Smooth muscle cell (in vitro differentiated cells): ENCODE results near the gene RGS2. TPM values are rescaled to one million over a fixed set of nuclear protein-coding genes. Genes with fewer than 3 reads are reported as not detected.

ENCODE experiments used
- DNase-seq: peaks from one replicate; lab custom pipeline; 2025; ENCODE audit not compliant: unreplicated experiment; lab: John Stamatoyannopoulos, UW
- H2AFZ ChIP-seq: fragments of 200-600 bp; sonication (generic); 2 replicates; pipeline ENCODE4 v1.6.0; 2016; ENCODE audit warnings: antibody characterized with exemption, low read depth, mild to moderate bottlenecking
- H3F3A ChIP-seq: fragments of 200-600 bp; sonication (generic); 2 replicates; pipeline ENCODE4 v1.6.0; 2017; ENCODE audit warnings: antibody characterized with exemption, low read depth
- H3K27ac ChIP-seq: fragments of 200-600 bp; sonication (generic); 2 replicates; pipeline ENCODE4 v1.5.1; 2016; ENCODE audit warnings: low read depth, mild to moderate bottlenecking
- H3K27me3 ChIP-seq: fragments of 200-600 bp; sonication (generic); 2 replicates; pipeline ENCODE4 v1.6.1; 2016; ENCODE audit warnings: low read depth, mild to moderate bottlenecking
- H3K36me3 ChIP-seq: fragments of 200-600 bp; sonication (generic); 2 replicates; pipeline ENCODE4 v1.5.1; 2016; ENCODE audit warnings: low read depth
- H3K4me1 ChIP-seq: fragments of 200-600 bp; sonication (generic); 2 replicates; pipeline ENCODE4 v1.5.1; 2016; ENCODE audit warnings: low read depth
- H3K4me2 ChIP-seq: fragments of 200-600 bp; sonication (generic); 2 replicates; pipeline ENCODE4 v1.6.0; 2016; ENCODE audit warnings: mild to moderate bottlenecking
- H3K4me3 ChIP-seq: fragments of 200-600 bp; sonication (generic); 2 replicates; pipeline ENCODE4 v1.5.1; 2016; ENCODE audit warnings: mild to moderate bottlenecking
- H3K79me2 ChIP-seq: fragments of 200-600 bp; sonication (generic); 2 replicates; pipeline ENCODE4 v1.6.0; 2016; ENCODE audit warnings: low read depth, mild to moderate bottlenecking
- H3K9ac ChIP-seq: fragments of 200-600 bp; sonication (generic); 2 replicates; pipeline ENCODE4 v1.6.0; 2016; ENCODE audit warnings: low read depth
- H3K9me3 ChIP-seq: fragments of 200-600 bp; sonication (generic); replicated peaks from 2 replicates; pipeline ENCODE4 v1.5.1; 2016; ENCODE audit warnings: low read depth
- H4K20me1 ChIP-seq: fragments of 200-600 bp; sonication (generic); 2 replicates; pipeline ENCODE4 v1.6.0; 2016; ENCODE audit warnings: low read depth
- CTCF ChIP-seq: fragments of 200-600 bp; sonication (generic); IDR thresholded peaks from 2 replicates; pipeline ENCODE4 v1.5.1; 2017; ENCODE audit warnings: borderline replicate concordance, mild to moderate bottlenecking, antibody characterized with exemption; ENCODE audit not compliant: insufficient read depth, poor library complexity, severe bottlenecking
- WGBS: methylation state at CpG from one replicate; pipeline ENCODE4 v1.1.7; 2016; ENCODE audit warnings: low lambda C conversion rate; 5-methylcytosine and 5-hydroxymethylcytosine counted together
- polyA plus RNA-seq: library from polyadenylated mRNA; unstranded; fragments of >200 nt; fragmentation: Nextera tagmentation; extraction: Ambion mirVana; gene quantifications from 2 replicates; pipeline ENCODE4 v1.2.1, GENCODE V29; 2016
- total RNA-seq: library from RNA; depleted of rRNA; stranded (reverse); fragments of >200 nt; gene quantifications from 2 replicates; pipeline ENCODE4 v1.2.3, GENCODE V29; 2014

The RGS2 gene
- total and polyA plus RNA-seq, 2 experiments from 2014 or later = 122 to 153 TPM

GRCh38 chr1:192795916-192796618 is 12.8 kb upstream of the RGS2 start:
- no peaks in the 10 kb centered on the region for H3K4me1 ChIP-seq
- H3K9me3 ChIP-seq = no peaks in the 10 kb centered on the region
- TF ChIP-seq CTCF = no peak
- H3K36me3 ChIP-seq = no peaks in the 10 kb centered on the region
- H3F3A ChIP-seq = no peaks in the 10 kb centered on the region
- H2AFZ ChIP-seq = no peak overlapping the region
- H3K79me2 ChIP-seq = no peaks in the 10 kb centered on the region
- no peaks in the 10 kb centered on the region for H3K27me3 ChIP-seq
- no peak overlapping the region for H3K9ac ChIP-seq
- DNase-seq = no peak
- no peak overlapping the region for H3K4me2 ChIP-seq
- no peak overlapping the region for H3K4me3 ChIP-seq
- no peaks in the 10 kb centered on the region for H4K20me1 ChIP-seq
- no peak overlapping the region for H3K27ac ChIP-seq
- 90% methylated on average over 1 of the region's 1 CpG for WGBS

GRCh38 chr1:192797143-192797542 is 11.7 kb upstream of the RGS2 start:
- Histone ChIP-seq H3K27ac (no peak overlapping the region), H3K9ac (no peak overlapping the region), H3K27me3 (no peaks in the 10 kb centered on the region), H3K79me2 (no peaks in the 10 kb centered on the region), H3K4me3 (no peak overlapping the region), H3K9me3 (no peaks in the 10 kb centered on the region), H3F3A (no peaks in the 10 kb centered on the region), H2AFZ (no peak overlapping the region), H4K20me1 (no peaks in the 10 kb centered on the region), H3K4me2 (no peak overlapping the region), H3K36me3 (no peaks in the 10 kb centered on the region), H3K4me1 (no peaks in the 10 kb centered on the region)
- 84% methylated on average over 1 of the region's 1 CpG for WGBS
- no peak for TF ChIP-seq CTCF
- DNase-seq = no peak

- Histone ChIP-seq H3K4me1 (no peaks in the 10 kb centered on the region), H3K79me2 (no peaks in the 10 kb centered on the region), H2AFZ (no peak overlapping the region), H3K36me3 (no peaks in the 10 kb centered on the region), H3F3A (no peaks in the 10 kb centered on the region), H3K27ac (no peak overlapping the region), H3K9ac (no peak overlapping the region), H3K9me3 (no peaks in the 10 kb centered on the region), H3K27me3 (no peaks in the 10 kb centered on the region), H3K4me3 (no peak overlapping the region), H3K4me2 (no peak overlapping the region), H4K20me1 (no peaks in the 10 kb centered on the region)
- WGBS = 89% methylated on average over 7 of the region's 7 CpGs
- TF ChIP-seq CTCF = no peak
- no peak for DNase-seq
These were observed 10.9 kb upstream of the RGS2 start for GRCh38 chr1:192797891-192798290.

GRCh38 chr1:192801451-192801850 is 7.4 kb upstream of the RGS2 start:
- H3K4me1 ChIP-seq = no peaks in the 10 kb centered on the region
- H2AFZ ChIP-seq = peak overlapping the region; percentile 37
- H3K4me3 ChIP-seq = no peak overlapping the region
- no peaks in the 10 kb centered on the region for H3F3A ChIP-seq
- 59% methylated on average over 2 of the region's 2 CpGs for WGBS
- H4K20me1 ChIP-seq = no peaks in the 10 kb centered on the region
- H3K4me2 ChIP-seq = no peak overlapping the region
- no peaks in the 10 kb centered on the region for H3K79me2 ChIP-seq
- H3K36me3 ChIP-seq = no peaks in the 10 kb centered on the region
- TF ChIP-seq CTCF = no peak
- H3K27me3 ChIP-seq = no peaks in the 10 kb centered on the region
- no peak for DNase-seq
- no peak overlapping the region for H3K9ac ChIP-seq
- H3K9me3 ChIP-seq = no peaks in the 10 kb centered on the region
- H3K27ac ChIP-seq = no peak overlapping the region
